Measurements from ENCODE around the gene MAU2. TPM values are rescaled to one million over a fixed set of nuclear protein-coding genes. Genes with fewer than 3 reads are reported as not detected.

MAU2 gene
- total RNA-seq, 2 donors from 2014 or later, result 64.1 to 64.3 TPM

DNA sequence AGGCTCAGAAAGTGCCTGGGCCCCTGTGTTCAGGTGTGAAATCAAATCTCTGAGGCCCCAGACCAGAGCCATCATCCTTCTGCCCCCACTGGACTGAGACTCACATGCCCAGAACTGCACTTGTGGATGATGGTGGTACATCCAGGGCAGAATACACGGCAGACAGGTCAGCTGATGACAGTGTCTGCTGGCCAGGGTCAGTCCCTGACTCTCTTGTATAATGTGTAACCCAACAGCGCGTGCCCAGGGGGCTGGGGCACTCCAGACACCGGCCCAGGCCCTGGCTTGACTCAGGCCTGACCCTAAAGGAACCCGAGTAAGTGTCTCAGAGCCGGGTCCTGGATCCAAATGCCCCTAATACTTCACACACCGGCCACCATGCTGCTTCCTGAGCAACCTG, 47.5 kb downstream of the MAU2 start:
- Mint-ChIP-seq H3K9me3 (no peaks in the 10 kb centered on the region), H3K36me3 (ENCODE audit: low read depth) (no peaks in the 10 kb centered on the region), H3K27ac (peak overlapping the region; percentile 26), H3K27me3 (ENCODE audit: insufficient read depth) (no peaks in the 10 kb centered on the region), H3K4me3 (no peak overlapping the region), H3K4me1 (peaks cover 6% of the 10 kb centered on the region)
- DNase-seq, result no peak
- Histone ChIP-seq H3K27ac (ENCODE audit: low read depth, low read length) (no peak overlapping the region), H3K9ac (ENCODE audit: extremely low read depth, low read length, poor library complexity, severe bottlenecking) (no peak overlapping the region), H3K36me3 (ENCODE audit: control insufficient read depth, insufficient read depth, low read length) (no peaks in the 10 kb centered on the region), H3K4me3 (ENCODE audit: low read length) (no peak overlapping the region), H3K9me3 (ENCODE audit: control insufficient read depth, low read length) (no peaks in the 10 kb centered on the region), H3K4me1 (ENCODE audit: control insufficient read depth, insufficient read depth, low read length) (no peaks in the 10 kb centered on the region), H3K27me3 (ENCODE audit: control insufficient read depth, insufficient read depth, low read length, poor library complexity, severe bottlenecking) (no peaks in the 10 kb centered on the region)
- 92 to 94% methylated on average over 5 to 7 of the region's 7 CpGs for WGBS, 2 experiments (ENCODE audit: insufficient coverage in 1 of 2, insufficient read length in 1 of 2)
- TF ChIP-seq, protein P1, sequence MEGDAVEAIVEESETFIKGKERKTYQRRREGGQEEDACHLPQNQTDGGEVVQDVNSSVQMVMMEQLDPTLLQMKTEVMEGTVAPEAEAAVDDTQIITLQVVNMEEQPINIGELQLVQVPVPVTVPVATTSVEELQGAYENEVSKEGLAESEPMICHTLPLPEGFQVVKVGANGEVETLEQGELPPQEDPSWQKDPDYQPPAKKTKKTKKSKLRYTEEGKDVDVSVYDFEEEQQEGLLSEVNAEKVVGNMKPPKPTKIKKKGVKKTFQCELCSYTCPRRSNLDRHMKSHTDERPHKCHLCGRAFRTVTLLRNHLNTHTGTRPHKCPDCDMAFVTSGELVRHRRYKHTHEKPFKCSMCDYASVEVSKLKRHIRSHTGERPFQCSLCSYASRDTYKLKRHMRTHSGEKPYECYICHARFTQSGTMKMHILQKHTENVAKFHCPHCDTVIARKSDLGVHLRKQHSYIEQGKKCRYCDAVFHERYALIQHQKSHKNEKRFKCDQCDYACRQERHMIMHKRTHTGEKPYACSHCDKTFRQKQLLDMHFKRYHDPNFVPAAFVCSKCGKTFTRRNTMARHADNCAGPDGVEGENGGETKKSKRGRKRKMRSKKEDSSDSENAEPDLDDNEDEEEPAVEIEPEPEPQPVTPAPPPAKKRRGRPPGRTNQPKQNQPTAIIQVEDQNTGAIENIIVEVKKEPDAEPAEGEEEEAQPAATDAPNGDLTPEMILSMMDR (conservative IDR thresholded peaks at IDR 0.05), result no peak

DNA sequence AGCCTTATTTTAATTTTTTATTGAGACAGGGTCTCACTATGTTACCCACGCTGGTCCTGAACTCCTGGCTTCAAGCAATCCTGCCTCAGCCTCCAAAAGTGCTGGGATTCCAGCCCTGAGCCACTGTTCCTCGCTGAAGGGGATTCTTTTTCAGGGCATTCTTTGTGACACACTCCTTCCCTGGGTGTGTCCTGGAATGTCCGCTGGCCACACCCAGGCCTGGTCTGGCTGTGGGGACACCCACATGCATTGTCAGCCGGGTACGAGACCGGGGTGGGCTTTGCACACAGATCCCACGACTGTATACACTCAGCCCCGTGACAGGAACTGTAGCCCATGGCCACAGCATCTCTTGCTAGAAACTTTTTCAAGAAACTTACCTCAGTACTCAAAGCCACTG, 50.4 kb downstream of the MAU2 start:
- H3K27ac Mint-ChIP-seq, result no peak overlapping the region
- no peaks in the 10 kb centered on the region for H3K27me3 Mint-ChIP-seq (ENCODE audit: insufficient read depth)
- H3K9me3 Mint-ChIP-seq, result no peaks in the 10 kb centered on the region

GRCh38 chr19:19372656-19373416, 52.2 kb downstream of the MAU2 start:
- H3K4me1 Mint-ChIP-seq, result peaks cover 2% of the 10 kb centered on the region
- no peak overlapping the region for H3K27ac ChIP-seq (ENCODE audit: low read depth, low read length)
- H3K9me3 ChIP-seq (ENCODE audit: control insufficient read depth, low read length), result no peaks in the 10 kb centered on the region
- no peaks in the 10 kb centered on the region for H3K36me3 ChIP-seq (ENCODE audit: control insufficient read depth, insufficient read depth, low read length)
- H3K4me3 Mint-ChIP-seq, result no peak overlapping the region
- TF ChIP-seq, protein P1 (conservative IDR thresholded peaks at IDR 0.05), result no peak
- no peaks in the 10 kb centered on the region for H3K9me3 Mint-ChIP-seq
- H3K36me3 Mint-ChIP-seq (ENCODE audit: low read depth), result no peaks in the 10 kb centered on the region
- H3K4me1 ChIP-seq (ENCODE audit: control insufficient read depth, insufficient read depth, low read length), result no peaks in the 10 kb centered on the region
- H3K9ac ChIP-seq (ENCODE audit: extremely low read depth, low read length, poor library complexity, severe bottlenecking), result no peak overlapping the region
- no peaks in the 10 kb centered on the region for H3K27me3 ChIP-seq (ENCODE audit: control insufficient read depth, insufficient read depth, low read length, poor library complexity, severe bottlenecking)
- H3K27me3 Mint-ChIP-seq (ENCODE audit: insufficient read depth), result no peaks in the 10 kb centered on the region
- DNase-seq, result no peak
- WGBS, 2 experiments (ENCODE audit: insufficient coverage in 1 of 2, insufficient read length in 1 of 2), result 85 to 87% methylated on average over 5 to 8 of the region's 8 CpGs
- H3K4me3 ChIP-seq (ENCODE audit: low read length), result no peak overlapping the region
- H3K27ac Mint-ChIP-seq, result no peak overlapping the region

More for the DNA sequence above, 50.4 kb downstream of the MAU2 start:
- Mint-ChIP-seq H3K36me3 (ENCODE audit: low read depth) (no peaks in the 10 kb centered on the region), H3K4me1 (peaks cover 2% of the 10 kb centered on the region), H3K4me3 (no peak overlapping the region)
- Histone ChIP-seq H3K9me3 (ENCODE audit: control insufficient read depth, low read length) (no peaks in the 10 kb centered on the region), H3K4me1 (ENCODE audit: control insufficient read depth, insufficient read depth, low read length) (no peaks in the 10 kb centered on the region), H3K27me3 (ENCODE audit: control insufficient read depth, insufficient read depth, low read length, poor library complexity, severe bottlenecking) (no peaks in the 10 kb centered on the region), H3K36me3 (ENCODE audit: control insufficient read depth, insufficient read depth, low read length) (no peaks in the 10 kb centered on the region), H3K27ac (ENCODE audit: low read depth, low read length) (no peak overlapping the region), H3K9ac (ENCODE audit: extremely low read depth, low read length, poor library complexity, severe bottlenecking) (no peak overlapping the region), H3K4me3 (ENCODE audit: low read length) (no peak overlapping the region)
- WGBS, 2 experiments (ENCODE audit: insufficient coverage in 1 of 2, insufficient read length in 1 of 2), result 85 to 86% methylated on average over 8 of the region's 8 CpGs
- DNase-seq, result no peak
- TF ChIP-seq, protein P1 (conservative IDR thresholded peaks at IDR 0.05), result no peak
